Stomach (tissue), 9 donors: Measurements from ENCODE around the gene ZNF485. TPM values are rescaled to one million over a fixed set of nuclear protein-coding genes. Genes with fewer than 3 reads are reported as not detected.
"Not testable (repeated sequence)": the region's sequence is repeated elsewhere in the genome, so short reads cannot be mapped to it uniquely, and the experiment has no call there.

Experiments
- DNase-seq, 2 donors: peaks; one replicate each; pipeline versions ENCODE4 v3.0.0 to v3.0.0-alpha.2; 2013 to 2019
- H3K27ac ChIP-seq, 5 donors: fragments of 200-600 bp in 4 of 5; sonication (generic) in 4 of 5; one replicate each; pipeline ENCODE4 v1.5.1; 2013 to 2019; ENCODE audit warnings: mild to moderate bottlenecking in 1 of 5, moderate library complexity in 1 of 5
- H3K27me3 ChIP-seq, 3 donors: fragments of 200-600 bp; sonication (generic); one replicate each; pipeline ENCODE4 v1.5.1; 2017 to 2019; ENCODE audit warnings: mixed run types in 1 of 3
- H3K36me3 ChIP-seq, 4 donors: fragments of 200-600 bp; sonication (generic); 1 replicate in 3 of 4; 2 replicates in 1 of 4; pipeline ENCODE4 v1.5.1; 2016 to 2019
- H3K4me1 ChIP-seq, 4 donors: fragments of 200-600 bp; sonication (generic); one replicate each; pipeline ENCODE4 v1.5.1; 2016 to 2019
- H3K4me3 ChIP-seq, 4 donors: fragments of 200-600 bp; sonication (generic) in 3 of 4; one replicate each; pipeline ENCODE4 v1.5.1; 2016 to 2019; ENCODE audit warnings: mild to moderate bottlenecking in 1 of 4
- H3K9me3 ChIP-seq, 4 donors: fragments of 200-600 bp; sonication (generic); one replicate each; pipeline ENCODE4 v1.5.1; 2016 to 2019
- CTCF ChIP-seq, 7 experiments: fragments of 450-650 bp in 4 of 7; fragments of 200-600 bp in 3 of 7; sonication (generic) in 3 of 7; IDR thresholded peaks; one replicate each; pipeline ENCODE4 v1.5.1; 2016 to 2019; ENCODE audit warnings: antibody characterized with exemption in 7 of 7, control low read depth in 2 of 7, mild to moderate bottlenecking in 1 of 7
- EP300 ChIP-seq: sonication (generic); formaldehyde crosslinking; IDR thresholded peaks from one replicate; pipeline ENCODE4 v1.6.1; 2017; ENCODE audit warnings: antibody characterized with exemption
- POLR2A ChIP-seq, 4 donors: fragments of 450-650 bp; IDR thresholded peaks; one replicate each; pipeline ENCODE4 v1.6.1; 2016; ENCODE audit warnings: antibody characterized with exemption in 4 of 4, control low read depth in 2 of 4, mild to moderate bottlenecking in 1 of 4, moderate library complexity in 1 of 4
- POLR2AphosphoS5 ChIP-seq, 3 donors: sonication (generic); formaldehyde crosslinking; IDR thresholded peaks; one replicate each; pipeline ENCODE4 v1.6.1; 2016; ENCODE audit warnings: antibody characterized with exemption in 3 of 3
- WGBS, 5 donors: extraction: QIAGEN DNeasy Blood & Tissue Kit in 3 of 5; methylation state at CpG; one replicate each; pipeline versions ENCODE4 v1.1.5 to v1.1.7; 2013 to 2018; 5-methylcytosine and 5-hydroxymethylcytosine counted together
- intact Hi-C: fragments of 100-400 bp; cut with DNase I; formaldehyde crosslinking; loops from one replicate; pipeline ENCODE4 v1.15.1; 2023; ENCODE audit warnings: low total_unique reads
- polyA plus RNA-seq, 3 donors: library from polyadenylated mRNA; stranded (reverse); fragments of 200-250 nt; gene quantifications; one replicate each; pipeline ENCODE4 v1.2.3, GENCODE V29; 2013
- total RNA-seq, 5 donors: library from RNA; depleted of rRNA; stranded (reverse); fragments of >200 nt; gene quantifications; one replicate each; pipeline versions ENCODE4 v1.1.0 to v1.2.3, GENCODE V29; 2014 to 2016
- donor health status: healthy with polysubstance abuse.
- donor health status: Bipolar disorder and iron deficiency.
- donor health status: healthy.

The ZNF485 gene
- total and polyA plus RNA-seq, 8 donors, result 1.8 to 12.1 (median 2.2) TPM; not detected in 1

- H3K27me3 ChIP-seq, result no peaks in the 10 kb centered on the region
- DNase-seq, result no peak
- 85 to 98% (median 94%) methylated on average over 4 to 5 of the region's 5 CpGs for WGBS, 5 donors
- peaks cover 0 to 24% (median 16%) of the 10 kb centered on the region in 4 donors for H3K4me1 ChIP-seq
- no peaks in the 10 kb centered on the region for H3K9me3 ChIP-seq
- no peaks in the 10 kb centered on the region for H3K36me3 ChIP-seq
- H3K27ac ChIP-seq, result no peak overlapping the region
- TF ChIP-seq POLR2A (IDR thresholded peaks at IDR 0.05) (no peak), CTCF (IDR thresholded peaks at IDR 0.05) (no peak), EP300 (no peak), POLR2AphosphoS5 (IDR thresholded peaks at IDR 0.05) (no peak)
- intact Hi-C loops, result loop anchor here (10.0 kb wide), 1 partner anchor 68 kb away; the partner anchor contains the start of gene ZNF32
- no peak overlapping the region for H3K4me3 ChIP-seq
Observed at GRCh38 chr10:43576580-43576979, 29.7 kb upstream of the ZNF485 start.

GRCh38 chr10:43584051-43584450 is 22.2 kb upstream of the ZNF485 start:
- Histone ChIP-seq H3K9me3 (no peaks in the 10 kb centered on the region), H3K36me3 (no peaks in the 10 kb centered on the region), H3K27ac (no peak overlapping the region), H3K4me3 (no peak overlapping the region), H3K4me1 (no peaks in the 10 kb centered on the region), H3K27me3 (no peaks in the 10 kb centered on the region)
- TF ChIP-seq EP300 (no peak), POLR2A (IDR thresholded peaks at IDR 0.05) (no peak), POLR2AphosphoS5 (IDR thresholded peaks at IDR 0.05) (no peak), CTCF (IDR thresholded peaks at IDR 0.05) (no peak)
- intact Hi-C loops, result no loop called here
- 37 to 56% (median 46%) methylated on average over 4 of the region's 4 CpGs for WGBS, 5 donors
- peak in 1 of 2 donors; percentile 40 for DNase-seq

- DNase-seq, result no peak
- no peaks in the 10 kb centered on the region for H3K27me3 ChIP-seq
- no peak overlapping the region for H3K4me3 ChIP-seq
- intact Hi-C loops, result no loop called here
- TF ChIP-seq POLR2A (IDR thresholded peaks at IDR 0.05), result no peak
- no peaks in the 10 kb centered on the region for H3K4me1 ChIP-seq
- no peaks in the 10 kb centered on the region for H3K36me3 ChIP-seq
- no peak overlapping the region for H3K27ac ChIP-seq
- 93 to 95% (median 94%) methylated on average over 5 of the region's 5 CpGs for WGBS, 5 donors
- H3K9me3 ChIP-seq, result no peaks in the 10 kb centered on the region
Observed at GRCh38 chr10:43585046-43585445, 21.2 kb upstream of the ZNF485 start.

- peak overlapping the region in 1 of 5 donors; percentile 18 for H3K27ac ChIP-seq
- no peaks in the 10 kb centered on the region for H3K4me1 ChIP-seq
- H3K4me3 ChIP-seq, result no peak overlapping the region
- peaks cover 0 to 1% (median 0%) of the 10 kb centered on the region in 4 donors for H3K9me3 ChIP-seq
- intact Hi-C loops, result no loop called here
- H3K27me3 ChIP-seq, result no peaks in the 10 kb centered on the region
- 36 to 59% (median 45%) methylated on average over 9 of the region's 9 CpGs for WGBS, 5 donors
- DNase-seq, result peak in 1 of 2 donors; percentile 87
- no peaks in the 10 kb centered on the region for H3K36me3 ChIP-seq
- TF ChIP-seq POLR2AphosphoS5 (IDR thresholded peaks at IDR 0.05) (no peak), POLR2A (IDR thresholded peaks at IDR 0.05) (no peak), CTCF (IDR thresholded peaks at IDR 0.05) (no peak)
Observed at GRCh38 chr10:43585981-43586729, 20.1 kb upstream of the ZNF485 start.

GRCh38 chr10:43586730-43587115 is 19.5 kb upstream of the ZNF485 start:
- DNase-seq, result peak in 1 of 2 donors; percentile 79
- H3K9me3 ChIP-seq, H3K36me3 ChIP-seq, H3K4me3 ChIP-seq, H3K27me3 ChIP-seq, H3K4me1 ChIP-seq, intact Hi-C loops: not testable (repeated sequence)
- peak overlapping the region in 1 of 5 donors; percentile 18 for H3K27ac ChIP-seq
- 36 to 60% (median 50%) methylated on average over 3 of the region's 3 CpGs for WGBS, 5 donors
